SKM-1 treated with dmso at 0.1 percent for 144 hours (cell line): ENCODE data around the gene PLCL1.

Source experiments
- DNase-seq: peaks from one replicate; lab custom pipeline; 2025; ENCODE audit not compliant: unreplicated experiment; lab: John Stamatoyannopoulos, UW

Gene PLCL1

GRCh38 chr2:198102120-198102519, 297.7 kb downstream of the PLCL1 start:
- no peak for DNase-seq

- no peak for DNase-seq
These were observed 298.5 kb downstream of the PLCL1 start for GRCh38 chr2:198102856-198103255.

DNA sequence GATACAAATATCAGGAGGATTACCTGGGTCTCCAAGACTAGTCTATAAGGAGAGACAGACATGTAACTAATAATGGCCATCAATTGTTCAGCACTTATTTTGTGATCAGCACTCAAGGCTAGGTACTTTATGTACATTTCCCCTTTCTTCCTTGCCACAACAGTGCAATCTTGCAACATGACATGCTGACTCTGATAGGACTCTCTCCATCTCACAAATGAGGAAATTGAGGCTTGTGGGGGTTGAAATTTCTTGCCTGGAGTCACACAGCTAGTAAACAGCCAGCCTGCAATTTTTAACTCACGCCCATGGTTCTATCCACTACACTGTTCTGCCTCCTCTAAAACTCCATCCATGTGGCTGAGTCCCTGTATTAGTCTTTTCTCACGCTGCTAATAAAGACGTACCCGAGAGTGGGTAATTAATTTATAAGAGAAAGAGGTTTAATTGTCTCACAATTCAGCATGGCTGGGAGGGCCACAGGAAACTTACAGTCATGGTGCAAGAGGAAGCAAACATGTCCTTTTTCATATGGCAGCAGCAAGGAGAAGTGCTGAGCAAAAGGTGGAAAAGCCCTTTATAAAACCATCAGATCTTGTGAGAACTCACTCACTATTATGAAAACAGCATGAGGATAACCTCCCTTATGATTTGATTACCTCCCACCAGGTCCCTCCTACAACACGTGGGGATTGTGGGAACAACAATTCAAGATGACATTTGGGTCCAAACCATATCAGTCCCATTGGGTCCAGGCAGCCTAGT, 302.4 kb downstream of the PLCL1 start:
- DNase-seq: peak; percentile 98

DNA sequence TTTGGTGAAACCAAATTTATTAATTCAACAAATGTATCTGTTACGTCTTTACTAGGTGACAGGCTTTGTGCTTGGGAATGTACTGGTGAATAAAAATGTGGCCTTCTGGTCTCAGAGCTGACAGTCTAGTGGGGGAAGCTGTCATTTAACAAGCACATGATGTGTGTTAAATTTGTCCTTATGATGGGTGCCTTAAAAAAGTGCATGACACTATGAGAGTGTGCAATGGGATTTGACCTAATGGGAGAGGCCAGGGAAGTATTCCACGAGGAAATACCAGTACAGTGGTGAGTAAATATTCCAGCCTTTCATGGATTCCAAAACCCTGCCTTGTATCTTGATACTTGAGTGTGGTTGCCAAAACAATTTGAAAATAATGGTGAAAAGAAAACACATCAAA, 308.9 kb downstream of the PLCL1 start:
- no peak for DNase-seq

DNA sequence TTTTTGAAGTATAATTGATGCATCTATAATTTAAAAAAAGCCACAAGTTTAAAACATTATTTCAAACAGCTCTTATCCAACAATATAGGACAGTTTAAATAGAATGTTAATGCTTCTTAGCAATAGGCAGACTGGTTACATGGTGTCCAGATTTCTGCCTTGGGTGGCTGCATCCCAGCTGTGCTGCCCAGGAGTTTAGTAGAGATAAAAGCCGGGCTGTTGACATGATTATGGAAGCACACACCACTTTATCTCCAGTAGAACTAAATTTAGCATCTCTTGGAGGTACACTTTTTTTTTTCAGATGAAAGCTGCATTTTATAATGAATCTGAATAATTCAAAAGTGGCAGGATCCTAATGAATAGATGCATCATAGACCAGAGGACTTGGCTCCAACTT, 309.7 kb downstream of the PLCL1 start:
- no peak for DNase-seq

GRCh38 chr2:198115201-198115600, 310.8 kb downstream of the PLCL1 start:
- DNase-seq: no peak

- DNase-seq: no peak
These were observed 312.4 kb downstream of the PLCL1 start for GRCh38 chr2:198116756-198117155.

DNA sequence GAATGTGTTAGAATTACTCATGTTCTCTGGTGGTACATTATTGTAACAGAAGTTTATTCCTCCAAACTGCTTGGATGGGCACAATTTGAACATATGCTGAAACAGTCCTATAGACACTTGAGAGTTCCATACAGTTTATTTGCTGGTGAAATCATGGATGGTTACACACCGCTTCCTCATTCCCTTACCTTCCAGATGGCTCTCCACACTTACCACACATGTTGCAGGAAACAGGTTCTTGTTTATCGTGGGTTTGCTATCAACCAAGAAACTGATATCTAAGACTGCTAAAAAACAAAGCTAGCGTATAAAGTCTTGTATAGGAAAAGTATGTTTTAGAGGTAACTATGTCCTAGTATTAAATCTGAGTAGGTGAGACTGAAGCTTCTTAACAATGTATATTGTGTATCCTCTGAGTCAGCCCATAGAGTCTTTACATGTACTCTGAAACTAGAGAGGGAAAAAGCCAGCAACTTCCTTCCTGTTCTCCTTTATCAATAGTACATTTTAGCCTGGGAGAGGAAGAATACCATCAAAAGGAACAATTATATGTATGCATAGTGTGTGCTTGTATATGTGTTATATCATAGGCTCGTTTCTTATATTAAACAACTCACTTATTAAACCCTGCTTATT, 313.1 kb downstream of the PLCL1 start:
- peak; percentile 29 for DNase-seq

DNA sequence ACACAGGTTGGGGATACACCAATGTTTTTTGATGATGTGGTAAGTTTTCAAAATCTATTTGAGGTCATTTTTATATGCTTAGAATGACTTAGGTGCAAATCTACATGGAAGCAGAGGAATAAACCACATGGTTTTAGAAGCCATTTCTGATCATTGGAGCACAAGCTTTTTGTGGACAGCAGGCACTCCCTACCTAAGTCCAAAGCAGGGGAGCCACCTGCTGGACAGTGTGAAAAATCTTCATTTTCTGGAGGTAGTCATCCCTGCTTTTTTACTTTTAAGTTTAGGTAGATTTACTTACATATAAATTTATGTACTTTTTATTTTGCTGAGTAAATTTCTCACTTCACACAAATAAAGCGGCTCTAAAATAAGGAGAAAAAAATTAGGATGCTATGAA, 323.2 kb downstream of the PLCL1 start:
- peak; percentile 49 for DNase-seq

- DNase-seq: no peak
These were observed 325.2 kb downstream of the PLCL1 start for GRCh38 chr2:198129609-198130008.

GRCh38 chr2:198134293-198134955, 330.0 kb downstream of the PLCL1 start:
- no peak for DNase-seq

- no peak for DNase-seq
These were observed 331.1 kb downstream of the PLCL1 start for GRCh38 chr2:198135481-198135934.

GRCh38 chr2:198136142-198136541, 331.7 kb downstream of the PLCL1 start:
- DNase-seq: no peak

GRCh38 chr2:198137733-198138132, 333.3 kb downstream of the PLCL1 start:
- no peak for DNase-seq

- no peak for DNase-seq
These were observed 337.3 kb downstream of the PLCL1 start for GRCh38 chr2:198141726-198142125.

DNA sequence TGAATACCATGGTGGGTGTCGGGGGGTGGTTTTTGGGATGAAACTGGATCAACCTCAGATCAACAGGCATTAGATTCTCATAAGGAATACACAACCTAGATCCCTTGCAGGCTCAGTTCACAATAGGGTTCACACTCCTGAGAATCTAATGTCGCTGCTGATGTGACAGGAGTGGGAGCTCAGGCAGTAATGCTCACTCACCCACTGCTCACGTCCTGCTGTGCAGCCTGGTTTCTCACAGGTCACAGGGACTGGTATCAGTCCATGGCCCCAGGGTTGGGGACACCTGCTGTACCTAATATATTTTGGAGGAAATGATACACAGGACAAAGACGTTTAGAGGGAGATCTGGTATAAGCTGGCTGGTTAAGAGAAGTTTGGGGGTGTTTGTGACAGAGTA, 338.8 kb downstream of the PLCL1 start:
- no peak for DNase-seq

DNA sequence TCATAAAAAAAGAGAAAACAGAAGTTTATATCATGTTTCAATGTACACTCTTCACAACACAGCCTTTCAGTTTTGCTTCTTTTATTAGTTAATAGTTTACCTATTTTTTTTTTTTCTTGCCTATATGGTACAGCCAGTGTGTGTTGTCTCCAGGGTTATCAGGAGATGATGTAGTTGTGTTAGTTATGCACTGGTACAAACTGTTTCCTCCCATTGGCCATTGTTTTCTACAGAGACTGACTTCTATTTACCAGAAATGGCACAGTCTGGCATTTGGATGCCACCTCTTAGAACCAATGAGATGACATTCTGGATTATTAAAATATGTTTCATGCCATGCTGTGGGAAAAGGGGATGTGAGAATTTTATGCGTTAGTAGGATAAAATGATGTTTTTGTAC, 339.4 kb downstream of the PLCL1 start:
- DNase-seq: no peak

GRCh38 chr2:198144660-198145059, 340.3 kb downstream of the PLCL1 start:
- no peak for DNase-seq

DNA sequence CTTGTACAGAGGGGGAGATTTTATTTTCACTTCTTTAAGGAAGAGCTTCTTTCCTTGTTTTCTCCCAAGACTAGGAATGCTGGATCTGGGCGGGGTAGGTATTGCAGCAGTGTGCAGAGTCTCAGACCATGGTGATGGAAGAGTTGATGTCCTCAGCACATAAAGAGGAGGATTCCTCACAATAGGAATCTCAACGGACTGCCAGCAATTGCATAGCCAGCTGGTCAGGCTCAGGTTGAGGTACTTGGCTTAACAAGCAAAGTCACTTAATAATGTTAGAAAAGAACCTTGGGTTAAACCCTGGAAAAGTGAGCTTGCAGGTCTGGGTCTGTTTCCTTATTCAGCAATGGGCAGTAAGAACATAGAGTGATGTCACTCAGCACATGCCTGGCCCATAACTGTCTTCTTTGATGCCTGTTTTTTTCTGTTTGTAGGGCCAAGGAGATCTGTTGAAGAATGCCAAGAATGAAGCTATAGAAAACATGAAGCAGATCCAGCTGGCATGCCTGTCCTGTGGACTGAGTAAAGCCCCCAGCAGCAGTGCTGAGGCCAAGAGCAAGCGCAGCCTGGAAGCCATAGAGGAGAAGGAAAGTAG, 342.1 kb downstream of the PLCL1 start:
- no peak for DNase-seq

- DNase-seq: no peak
These were observed 352.9 kb downstream of the PLCL1 start for GRCh38 chr2:198157314-198157713.

- DNase-seq: no peak
These were observed 356.8 kb downstream of the PLCL1 start for GRCh38 chr2:198161151-198161550.

DNA sequence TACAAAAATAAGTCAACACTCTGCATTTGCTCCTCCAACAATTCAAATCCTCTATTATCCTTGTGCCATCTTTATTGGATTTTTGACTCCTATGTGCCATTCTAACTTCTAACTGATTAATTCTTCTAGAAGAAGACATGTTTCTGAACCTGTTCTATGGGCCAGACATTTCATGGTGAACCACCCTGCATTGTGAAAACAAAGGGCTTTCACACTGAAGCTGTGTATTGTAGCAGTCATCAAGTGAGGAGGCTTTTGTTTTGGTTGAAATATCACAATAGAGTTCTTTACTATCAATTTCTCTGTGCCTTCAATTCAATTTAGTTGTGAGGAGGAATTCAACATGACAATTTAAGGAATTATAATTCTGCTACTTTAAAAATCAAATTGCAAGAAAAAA, 357.9 kb downstream of the PLCL1 start:
- DNase-seq: no peak
